GM21390 (cell line): ENCODE measurements around the gene TNFSF4.

Source experiments
- ATAC-seq: cut with Tn5 transposase; IDR thresholded peaks from one replicate; pipeline ENCODE4 v1.9.1; 2021; ENCODE audit not compliant: unreplicated experiment

Gene TNFSF4

DNA sequence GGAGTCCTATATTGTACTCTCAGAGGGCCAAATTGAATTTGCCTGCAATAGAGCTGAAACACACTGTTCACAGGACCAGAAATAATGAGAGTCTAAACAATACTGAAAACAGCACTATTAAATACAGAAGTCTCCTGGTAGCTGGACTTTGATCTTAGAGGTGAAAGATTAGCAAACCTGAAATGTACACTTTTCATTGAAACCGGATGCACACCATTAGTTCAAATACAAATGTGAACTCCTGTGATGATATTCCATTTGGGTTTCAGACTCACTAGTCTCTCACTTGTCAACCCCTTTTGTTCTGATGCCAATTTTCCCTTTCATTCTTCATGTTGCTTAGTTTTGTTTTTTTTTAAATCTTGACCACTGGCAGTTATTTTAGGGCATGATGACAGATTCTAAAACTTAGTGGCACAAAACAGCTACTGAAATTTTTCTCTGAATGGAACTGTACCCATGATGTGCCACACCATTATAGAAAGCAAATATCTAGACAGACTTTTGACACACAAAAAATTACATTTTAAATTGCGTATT, 5.9 kb upstream of the TNFSF4 start:
- ATAC-seq = peak; percentile 87

DNA sequence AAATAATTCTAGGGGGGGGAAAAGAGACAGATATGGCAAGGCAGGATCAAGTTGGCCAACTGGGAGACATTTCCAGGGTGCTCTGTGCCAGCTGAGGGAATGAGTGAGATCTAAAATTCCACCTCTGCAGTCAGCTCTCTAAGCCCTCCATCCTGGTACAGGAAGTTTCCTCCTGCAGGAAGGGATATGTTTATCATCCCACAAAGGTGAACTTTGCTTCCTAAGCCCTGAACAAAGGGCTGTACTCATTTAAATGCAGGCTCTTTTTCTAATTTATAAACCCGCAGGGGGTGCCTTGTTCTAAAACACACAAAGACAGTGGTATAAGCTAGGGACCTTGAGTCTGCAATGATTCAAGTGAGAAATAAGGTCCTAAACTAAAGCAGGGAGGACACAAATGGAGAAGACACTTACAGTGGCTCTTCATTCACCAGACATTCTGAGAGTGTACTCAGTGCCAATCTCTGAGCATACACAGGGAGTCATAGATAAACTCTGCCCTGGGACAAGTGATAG, 3.6 kb upstream of the TNFSF4 start:
- no peak for ATAC-seq

GRCh38 chr1:173210283-173210682, 3.2 kb upstream of the TNFSF4 start:
- ATAC-seq = no peak

DNA sequence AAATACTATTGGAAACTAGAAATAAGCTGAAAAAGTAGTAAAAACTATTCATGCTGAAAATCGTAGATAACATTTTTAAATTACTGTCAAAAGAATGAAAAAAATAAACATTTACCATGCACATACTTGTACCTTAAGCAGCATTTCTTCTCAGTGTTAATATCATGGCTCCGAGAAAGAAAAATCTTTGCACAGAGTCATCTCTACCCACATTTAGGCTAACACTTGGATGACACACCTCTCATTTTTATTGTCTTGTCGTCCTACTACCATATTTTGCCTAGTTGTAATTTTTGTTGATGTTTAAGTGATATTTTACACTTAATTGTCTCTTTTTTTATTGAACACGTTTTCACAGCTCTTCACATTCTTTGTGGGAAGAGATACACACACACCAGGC, 1.7 kb upstream of the TNFSF4 start:
- no peak for ATAC-seq

DNA sequence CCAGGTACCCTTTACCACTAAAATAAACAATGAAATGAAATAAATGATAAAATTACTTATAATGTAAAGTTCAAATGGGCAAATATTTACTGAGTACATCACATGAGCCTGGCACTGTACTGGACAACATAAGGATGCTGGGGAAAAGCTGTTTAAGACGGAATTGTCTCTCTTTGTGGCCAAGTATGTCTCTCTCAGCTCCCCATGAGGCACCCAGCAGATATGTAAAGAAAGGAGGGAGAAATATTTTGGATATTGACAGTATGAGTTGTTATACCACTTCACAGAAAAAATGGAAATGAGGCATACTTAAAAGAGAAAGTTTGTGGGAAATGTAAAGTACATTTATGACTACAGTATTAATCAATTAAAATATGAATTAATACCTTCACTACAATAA, 1.0 kb upstream of the TNFSF4 start:
- ATAC-seq = no peak

- ATAC-seq = peak; percentile 44
Measured at GRCh38 chr1:173205146-173206051, 1.7 kb downstream of the TNFSF4 start.

- no peak for ATAC-seq
Measured at GRCh38 chr1:173204693-173205092, 2.4 kb downstream of the TNFSF4 start.

GRCh38 chr1:173202424-173203145, 4.5 kb downstream of the TNFSF4 start:
- no peak for ATAC-seq

DNA sequence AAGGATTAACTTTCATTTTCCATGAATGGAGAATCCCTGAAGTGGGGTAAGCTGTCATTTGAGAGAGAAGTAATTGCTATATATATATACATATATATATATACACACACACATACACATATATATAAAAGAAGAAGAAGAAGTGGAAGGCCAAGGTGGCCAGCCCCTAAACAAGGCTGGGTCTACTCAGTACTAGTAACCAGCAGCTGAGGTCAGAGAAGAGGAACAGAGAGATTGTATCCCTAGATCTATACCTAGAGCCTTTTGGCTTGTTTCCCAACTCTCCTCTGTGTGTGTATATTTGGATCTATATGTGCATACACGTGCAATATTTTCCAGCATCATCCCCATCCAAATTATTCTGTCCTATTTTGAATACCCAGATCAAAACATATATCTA, 5.2 kb downstream of the TNFSF4 start:
- ATAC-seq = no peak

DNA sequence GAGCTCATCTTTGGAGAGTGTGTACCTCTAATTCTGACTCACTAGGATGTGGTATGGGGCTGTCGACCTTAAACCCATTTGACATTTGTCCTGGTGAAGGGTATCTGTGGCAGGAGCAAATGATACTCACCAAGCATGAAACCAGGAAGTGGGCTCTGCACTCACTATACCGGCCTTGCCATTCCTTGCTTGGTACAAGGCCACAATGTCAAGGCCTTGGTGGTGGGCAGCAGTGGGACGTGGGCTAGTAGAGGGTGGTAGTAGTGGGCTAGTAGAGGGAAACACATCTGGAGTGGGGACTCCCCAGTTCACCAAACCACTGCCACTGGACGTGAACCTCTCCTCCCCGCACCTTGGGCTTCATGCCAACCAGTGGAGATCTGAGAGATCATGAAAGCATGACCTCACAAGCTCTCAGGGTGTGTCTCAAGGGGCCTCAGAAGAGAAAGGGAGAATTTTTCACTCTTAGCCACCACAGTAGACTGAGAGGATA, 11.5 kb downstream of the TNFSF4 start:
- ATAC-seq = peak; percentile 86

GRCh38 chr1:173193639-173194038, 13.5 kb downstream of the TNFSF4 start:
- no peak for ATAC-seq

- no peak for ATAC-seq
Measured at GRCh38 chr1:173191011-173191705, 16.0 kb downstream of the TNFSF4 start.

GRCh38 chr1:173190101-173190936, 16.8 kb downstream of the TNFSF4 start:
- ATAC-seq = no peak

- no peak for ATAC-seq
Measured at GRCh38 chr1:173187671-173188237, 19.4 kb downstream of the TNFSF4 start.

- no peak for ATAC-seq
Measured at GRCh38 chr1:173181791-173182190, 25.3 kb downstream of the TNFSF4 start.

GRCh38 chr1:173176246-173176645, 30.9 kb downstream of the TNFSF4 start:
- no peak for ATAC-seq

DNA sequence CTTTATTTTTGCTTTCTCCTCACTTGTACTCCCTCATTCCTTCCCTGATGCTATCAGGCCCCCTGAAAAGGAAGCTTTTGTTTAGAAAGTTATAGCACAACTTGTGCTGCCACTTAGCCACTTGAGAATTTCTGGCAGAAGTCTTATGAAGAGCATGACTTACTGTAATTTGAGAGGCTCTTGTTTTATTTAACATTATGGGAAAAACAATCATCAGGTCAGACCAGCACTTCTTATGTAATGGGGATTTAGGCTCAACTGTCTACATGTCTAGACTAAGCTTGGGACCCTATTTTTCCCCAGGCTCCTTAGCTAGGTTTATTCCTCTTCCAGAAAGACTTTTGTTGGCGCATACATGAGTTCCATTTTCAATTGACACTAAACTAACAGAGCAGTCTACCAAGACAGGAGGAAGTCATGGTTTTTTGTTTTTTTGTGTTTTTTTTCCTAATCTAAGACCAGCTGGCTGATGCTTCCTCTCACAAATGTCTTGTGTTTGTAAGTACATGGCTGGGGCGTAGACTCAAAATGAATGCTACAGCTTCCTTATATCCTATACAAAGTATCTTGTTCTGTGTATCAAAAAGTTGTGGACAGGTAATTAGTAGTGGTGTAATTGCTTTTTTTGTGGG, 31.5 kb downstream of the TNFSF4 start:
- ATAC-seq = no peak

GRCh38 chr1:173173388-173173787, 33.7 kb downstream of the TNFSF4 start:
- ATAC-seq = no peak

DNA sequence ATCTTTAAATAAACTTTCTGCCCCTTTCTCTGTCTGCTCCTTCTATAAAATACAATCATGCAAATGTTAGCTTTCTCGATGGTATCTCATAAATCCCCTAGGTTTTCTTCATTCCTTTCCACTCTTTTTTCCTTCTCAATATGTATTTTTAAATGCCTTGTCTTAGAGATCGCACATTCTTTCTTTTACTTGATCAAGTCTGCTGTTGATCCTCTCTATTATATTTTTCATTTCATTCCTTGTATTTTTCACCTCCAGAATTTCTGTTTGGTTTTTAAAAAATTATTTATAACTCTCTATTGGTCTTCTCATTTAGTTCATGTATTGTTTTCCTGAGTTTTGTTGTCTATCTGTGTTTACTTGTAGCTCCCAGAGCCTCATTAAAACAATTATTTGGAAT, 36.0 kb downstream of the TNFSF4 start:
- ATAC-seq = no peak
